Activated naive CD8-positive, alpha-beta T cell treated with anti-CD3 and anti-CD28 coated beads, Interleukin-2, amount 10 ng/mL, durations not matched to agents 7 days and 5 days (primary cell): Measurements from ENCODE around the gene SUCNR1. TPM values are rescaled to one million over a fixed set of nuclear protein-coding genes. Genes with fewer than 3 reads are reported as not detected.

Source experiments
- ATAC-seq: fragments of 150-1000 bp; cut with Tn5 transposase; one replicate; pipeline ENCODE4 v1.10.0; 2021; ENCODE audit warnings: low read depth, moderate library complexity
- POLR2A ChIA-PET: fragments of 350-600 bp; sonication (Branson Sonifier 250); formaldehyde crosslinking; loops from one replicate; lab custom pipeline; 2021; ENCODE audit warnings: antibody characterized with exemption; lab: Charles Lee
- DNase-seq: peaks from one replicate; pipeline ENCODE4 v3.0.0; 2021
- H3K27ac Mint-ChIP-seq: one replicate; pipeline ENCODE4 v1.8.0; 2022; ENCODE audit warnings: mild to moderate bottlenecking, mixed read lengths
- H3K27me3 Mint-ChIP-seq: one replicate; pipeline ENCODE4 v1.8.0; 2022; ENCODE audit warnings: mild to moderate bottlenecking, moderate library complexity, mixed read lengths
- H3K36me3 Mint-ChIP-seq: one replicate; pipeline ENCODE4 v1.8.0; 2021; ENCODE audit warnings: mild to moderate bottlenecking, mixed read lengths
- H3K4me1 Mint-ChIP-seq: one replicate; pipeline ENCODE4 v1.8.0; 2021; ENCODE audit warnings: mixed read lengths
- H3K4me3 Mint-ChIP-seq: one replicate; pipeline ENCODE4 v1.8.0; 2022; ENCODE audit warnings: mild to moderate bottlenecking, moderate library complexity, mixed read lengths
- H3K9me3 Mint-ChIP-seq: one replicate; pipeline ENCODE4 v1.8.0; 2021; ENCODE audit warnings: mixed read lengths
- total RNA-seq, 2 experiments: library from RNA; stranded (reverse); gene quantifications; one replicate each; pipeline ENCODE4 v1.2.3, GENCODE V29; 2021

SUCNR1 gene
- total RNA-seq, 2 experiments from 2014 or later: 0.06 to 0.08 TPM

GRCh38 chr3:151899996-151900395 is 26.6 kb downstream of the SUCNR1 start:
- H3K4me1 Mint-ChIP-seq: peaks cover 30% of the 10 kb centered on the region

GRCh38 chr3:151900460-151900859 is 27.0 kb downstream of the SUCNR1 start:
- POLR2A ChIA-PET: no interaction called here
- peaks cover 29% of the 10 kb centered on the region for H3K4me1 Mint-ChIP-seq
- DNase-seq (no peak), ATAC-seq (no peak)
- no peak overlapping the region for H3K27ac Mint-ChIP-seq
- H3K27me3 Mint-ChIP-seq: peaks cover 7% of the 10 kb centered on the region
- H3K9me3 Mint-ChIP-seq: no peaks in the 10 kb centered on the region
- H3K4me3 Mint-ChIP-seq: no peak overlapping the region
- no peaks in the 10 kb centered on the region for H3K36me3 Mint-ChIP-seq

More at GRCh38 chr3:151899996-151900395, 26.6 kb downstream of the SUCNR1 start:
- Mint-ChIP-seq H3K36me3 (peaks cover 2% of the 10 kb centered on the region), H3K27ac (peak overlapping the region; percentile 5), H3K9me3 (no peaks in the 10 kb centered on the region), H3K4me3 (peak overlapping the region; percentile 16), H3K27me3 (peaks cover 7% of the 10 kb centered on the region)
- ATAC-seq (no peak), DNase-seq (no peak)
- POLR2A ChIA-PET: no interaction called here

GRCh38 chr3:151900884-151901643 is 27.6 kb downstream of the SUCNR1 start:
- POLR2A ChIA-PET: no interaction called here
- no peaks in the 10 kb centered on the region for H3K36me3 Mint-ChIP-seq
- no peak overlapping the region for H3K27ac Mint-ChIP-seq
- H3K4me3 Mint-ChIP-seq: no peak overlapping the region
- no peak for ATAC-seq
- H3K9me3 Mint-ChIP-seq: no peaks in the 10 kb centered on the region
- peaks cover 7% of the 10 kb centered on the region for H3K27me3 Mint-ChIP-seq
- H3K4me1 Mint-ChIP-seq: peaks cover 25% of the 10 kb centered on the region
- DNase-seq: no peak

GRCh38 chr3:151901644-151902285 is 28.3 kb downstream of the SUCNR1 start:
- no peak for DNase-seq
- Mint-ChIP-seq H3K27me3 (peaks cover 7% of the 10 kb centered on the region), H3K27ac (no peak overlapping the region), H3K9me3 (no peaks in the 10 kb centered on the region), H3K36me3 (no peaks in the 10 kb centered on the region), H3K4me3 (no peak overlapping the region), H3K4me1 (peaks cover 23% of the 10 kb centered on the region)
- POLR2A ChIA-PET: no interaction called here
- ATAC-seq: no peak

- Mint-ChIP-seq H3K4me1 (peaks cover 23% of the 10 kb centered on the region), H3K27ac (no peak overlapping the region), H3K9me3 (no peaks in the 10 kb centered on the region), H3K4me3 (no peak overlapping the region), H3K36me3 (no peaks in the 10 kb centered on the region), H3K27me3 (peaks cover 9% of the 10 kb centered on the region)
- POLR2A ChIA-PET: no interaction called here
- no peak for DNase-seq
- ATAC-seq: no peak
Observed at GRCh38 chr3:151903501-151903991, 30.1 kb downstream of the SUCNR1 start.

GRCh38 chr3:151905647-151906046 is 32.2 kb downstream of the SUCNR1 start:
- H3K27me3 Mint-ChIP-seq: peaks cover 16% of the 10 kb centered on the region
- peaks cover 14% of the 10 kb centered on the region for H3K4me1 Mint-ChIP-seq
- no peak for ATAC-seq
- H3K27ac Mint-ChIP-seq: no peak overlapping the region
- no peaks in the 10 kb centered on the region for H3K36me3 Mint-ChIP-seq
- POLR2A ChIA-PET: no interaction called here
- no peak for DNase-seq
- H3K9me3 Mint-ChIP-seq: no peaks in the 10 kb centered on the region
- H3K4me3 Mint-ChIP-seq: no peak overlapping the region

GRCh38 chr3:151906751-151907150 is 33.3 kb downstream of the SUCNR1 start:
- no peak for DNase-seq
- ATAC-seq: no peak
- no peak overlapping the region for H3K27ac Mint-ChIP-seq
- no peak overlapping the region for H3K4me3 Mint-ChIP-seq
- POLR2A ChIA-PET: no interaction called here
- peaks cover 22% of the 10 kb centered on the region for H3K27me3 Mint-ChIP-seq
- no peaks in the 10 kb centered on the region for H3K36me3 Mint-ChIP-seq
- peaks cover 5% of the 10 kb centered on the region for H3K4me1 Mint-ChIP-seq
- H3K9me3 Mint-ChIP-seq: peaks cover 2% of the 10 kb centered on the region

GRCh38 chr3:151908399-151908798 is 35.0 kb downstream of the SUCNR1 start:
- Mint-ChIP-seq H3K36me3 (no peaks in the 10 kb centered on the region), H3K4me3 (no peak overlapping the region), H3K27me3 (peaks cover 16% of the 10 kb centered on the region), H3K9me3 (peaks cover 2% of the 10 kb centered on the region), H3K4me1 (no peaks in the 10 kb centered on the region), H3K27ac (no peak overlapping the region)
- POLR2A ChIA-PET: no interaction called here
- ATAC-seq (no peak), DNase-seq (no peak)

GRCh38 chr3:151909681-151910405 is 36.4 kb downstream of the SUCNR1 start:
- POLR2A ChIA-PET: no interaction called here
- no peaks in the 10 kb centered on the region for H3K36me3 Mint-ChIP-seq
- DNase-seq: no peak
- peaks cover 16% of the 10 kb centered on the region for H3K27me3 Mint-ChIP-seq
- no peak overlapping the region for H3K4me3 Mint-ChIP-seq
- H3K9me3 Mint-ChIP-seq: peaks cover 2% of the 10 kb centered on the region
- H3K4me1 Mint-ChIP-seq: no peaks in the 10 kb centered on the region
- H3K27ac Mint-ChIP-seq: no peak overlapping the region
- ATAC-seq: no peak

- Mint-ChIP-seq H3K36me3 (no peaks in the 10 kb centered on the region), H3K4me3 (no peak overlapping the region), H3K9me3 (peaks cover 2% of the 10 kb centered on the region), H3K27ac (no peak overlapping the region), H3K27me3 (peaks cover 20% of the 10 kb centered on the region), H3K4me1 (no peaks in the 10 kb centered on the region)
- DNase-seq (no peak), ATAC-seq (no peak)
- POLR2A ChIA-PET: no interaction called here
Observed at GRCh38 chr3:151911462-151911861, 38.0 kb downstream of the SUCNR1 start.

- Mint-ChIP-seq H3K36me3 (no peaks in the 10 kb centered on the region), H3K4me1 (no peaks in the 10 kb centered on the region), H3K27ac (no peak overlapping the region), H3K9me3 (peaks cover 2% of the 10 kb centered on the region), H3K27me3 (peaks cover 20% of the 10 kb centered on the region), H3K4me3 (no peak overlapping the region)
- DNase-seq: no peak
- ATAC-seq: no peak
- POLR2A ChIA-PET: no interaction called here
Observed at GRCh38 chr3:151912028-151912427, 38.6 kb downstream of the SUCNR1 start.

- Mint-ChIP-seq H3K9me3 (no peaks in the 10 kb centered on the region), H3K27ac (no peak overlapping the region), H3K4me3 (no peak overlapping the region), H3K36me3 (no peaks in the 10 kb centered on the region), H3K4me1 (no peaks in the 10 kb centered on the region), H3K27me3 (peaks cover 4% of the 10 kb centered on the region)
- ATAC-seq: no peak
- no peak for DNase-seq
- POLR2A ChIA-PET: no interaction called here
Observed at GRCh38 chr3:151916781-151917180, 43.3 kb downstream of the SUCNR1 start.

GRCh38 chr3:151918253-151919029 is 45.0 kb downstream of the SUCNR1 start:
- no peaks in the 10 kb centered on the region for H3K9me3 Mint-ChIP-seq
- DNase-seq (no peak), ATAC-seq (no peak)
- no peak overlapping the region for H3K4me3 Mint-ChIP-seq
- H3K4me1 Mint-ChIP-seq: no peaks in the 10 kb centered on the region
- POLR2A ChIA-PET: interaction anchor here (0.6 kb wide), 1 partner anchor 749 kb away, joined by 4 read pairs; no protein-coding TSS in a partner anchor
- no peak overlapping the region for H3K27ac Mint-ChIP-seq
- H3K36me3 Mint-ChIP-seq: no peaks in the 10 kb centered on the region
- H3K27me3 Mint-ChIP-seq: peaks cover 4% of the 10 kb centered on the region
